Keratinocyte (primary cell): ENCODE measurements around the gene VCL. TPM values are rescaled to one million over a fixed set of nuclear protein-coding genes. Genes with fewer than 3 reads are reported as not detected.
A peak's percentile ranks its signal among the peaks of the same experiment; 100 is the strongest.

Source experiments
- DNase-seq: peaks from one replicate; pipeline ENCODE4 v3.0.0-alpha.2; 2011; ENCODE audit warnings: low read depth, missing footprints, low spot score
- FAIRE-seq: peaks from 2 replicates; lab custom pipeline; 2011; peaks lifted over from hg19 to GRCh38; lab: Jason Lieb, UNC
- H2AFZ ChIP-seq: 2 replicates; pipeline ENCODE4 v1.6.0; 2012; ENCODE audit warnings: low read length, control low read depth, inconsistent platforms; ENCODE audit not compliant: control insufficient read depth
- H3K27ac ChIP-seq: 2 replicates; pipeline ENCODE4 v1.5.1; 2011; ENCODE audit warnings: low read length; ENCODE audit not compliant: control insufficient read depth, insufficient read depth
- H3K27me3 ChIP-seq: 3 replicates; pipeline ENCODE4 v1.6.0; 2011; ENCODE audit warnings: low read length; ENCODE audit not compliant: control insufficient read depth, insufficient read depth; ENCODE audit errors: extremely low read depth
- H3K36me3 ChIP-seq, 2 experiments: 2 replicates in 1 of 2; 3 replicates in 1 of 2; pipeline ENCODE4 v1.5.1; 2011; ENCODE audit warnings: low read length in 2 of 2, mild to moderate bottlenecking in 1 of 2; ENCODE audit not compliant: control insufficient read depth in 2 of 2, insufficient read depth in 2 of 2; ENCODE audit errors: extremely low read depth in 1 of 2
- H3K4me1 ChIP-seq: 3 replicates; pipeline ENCODE4 v1.5.1; 2011; ENCODE audit warnings: low read length; ENCODE audit not compliant: control insufficient read depth, insufficient read depth; ENCODE audit errors: extremely low read depth
- H3K4me2 ChIP-seq: 3 replicates; pipeline ENCODE4 v1.6.0; 2011; ENCODE audit warnings: low read depth, low read length; ENCODE audit not compliant: control insufficient read depth, insufficient read depth; ENCODE audit errors: extremely low read depth
- H3K4me3 ChIP-seq, 3 experiments: fragments of 200-600 bp in 1 of 3; sonication (generic) in 1 of 3; 2 replicates in 2 of 3; 3 replicates in 1 of 3; pipeline ENCODE4 v1.5.1; 2011 to 2016; ENCODE audit warnings: low read length in 3 of 3, mild to moderate bottlenecking in 3 of 3, control low read depth in 2 of 3, inconsistent platforms in 1 of 3, low read depth in 1 of 3, mixed read lengths in 1 of 3, mixed run types in 1 of 3, moderate library complexity in 1 of 3; ENCODE audit not compliant: control insufficient read depth in 2 of 3, insufficient read depth in 2 of 3; ENCODE audit errors: extremely low read depth in 1 of 3
- H3K79me2 ChIP-seq: 2 replicates; pipeline ENCODE4 v1.6.0; 2012; ENCODE audit warnings: low read length; ENCODE audit not compliant: control insufficient read depth, insufficient read depth
- H3K9ac ChIP-seq: 3 replicates; pipeline ENCODE4 v1.6.0; 2011; ENCODE audit warnings: low read length; ENCODE audit not compliant: control insufficient read depth, insufficient read depth; ENCODE audit errors: extremely low read depth
- H3K9me1 ChIP-seq: 3 replicates; pipeline ENCODE4 v1.6.0; 2011; ENCODE audit warnings: low read length; ENCODE audit not compliant: control insufficient read depth, insufficient read depth; ENCODE audit errors: extremely low read depth
- H3K9me3 ChIP-seq: 2 replicates; pipeline ENCODE4 v1.5.1; 2012; ENCODE audit warnings: low read depth, low read length; ENCODE audit not compliant: control insufficient read depth
- H4K20me1 ChIP-seq: 3 replicates; pipeline ENCODE4 v1.6.0; 2011; ENCODE audit warnings: low read length; ENCODE audit not compliant: control insufficient read depth, insufficient read depth; ENCODE audit errors: extremely low read depth
- EZH2 ChIP-seq: IDR thresholded peaks from one replicate; pipeline ENCODE4 v1.6.1; 2012; ENCODE audit warnings: inconsistent platforms, mild to moderate bottlenecking, low read length, moderate library complexity
- dilution Hi-C: fragments of 300-500 bp; cut with MboI; formaldehyde crosslinking; loops from one replicate; pipeline ENCODE4 v1.7.0; 2020; ENCODE audit warnings: low sequenced_read_pairs; ENCODE audit not compliant: extremely low pct_ligation_motif_present
- polyA plus RNA-seq, 5 experiments: library from polyadenylated mRNA; depleted of rRNA in 3 of 5; stranded (reverse) in 3 of 5; stranded (forward) in 1 of 5; unstranded in 1 of 5; fragments of >200 nt; gene quantifications; 1 replicate in 1 of 5; 2 replicates in 3 of 5; 3 replicates in 1 of 5; pipeline versions ENCODE4 v1.2.1 to v1.2.3, GENCODE V29; 2011 to 2012; ENCODE audit warnings: missing spikeins in 2 of 5, low read depth in 1 of 5, low replicate concordance in 1 of 5
- TF ChIP-seq, protein P1 (sequence below), 3 experiments: IDR thresholded peaks in 1 of 3; conservative IDR thresholded peaks in 1 of 3; optimal IDR thresholded peaks in 1 of 3; 2 replicates in 2 of 3; 3 replicates in 1 of 3; pipeline versions ENCODE3 to v1.5.1; 2011; ENCODE audit warnings: low read length in 3 of 3, mild to moderate bottlenecking in 3 of 3, moderate library complexity in 2 of 3, control low read depth in 1 of 3, inconsistent platforms in 1 of 3; ENCODE audit not compliant: insufficient read depth in 2 of 3; ENCODE audit errors: extremely low read depth in 1 of 3

Gene VCL
- polyA plus RNA-seq, 1 donor (not counting 4 experiments of a cell fraction or from before 2014, with no cell fraction given), result 102 TPM

DNA sequence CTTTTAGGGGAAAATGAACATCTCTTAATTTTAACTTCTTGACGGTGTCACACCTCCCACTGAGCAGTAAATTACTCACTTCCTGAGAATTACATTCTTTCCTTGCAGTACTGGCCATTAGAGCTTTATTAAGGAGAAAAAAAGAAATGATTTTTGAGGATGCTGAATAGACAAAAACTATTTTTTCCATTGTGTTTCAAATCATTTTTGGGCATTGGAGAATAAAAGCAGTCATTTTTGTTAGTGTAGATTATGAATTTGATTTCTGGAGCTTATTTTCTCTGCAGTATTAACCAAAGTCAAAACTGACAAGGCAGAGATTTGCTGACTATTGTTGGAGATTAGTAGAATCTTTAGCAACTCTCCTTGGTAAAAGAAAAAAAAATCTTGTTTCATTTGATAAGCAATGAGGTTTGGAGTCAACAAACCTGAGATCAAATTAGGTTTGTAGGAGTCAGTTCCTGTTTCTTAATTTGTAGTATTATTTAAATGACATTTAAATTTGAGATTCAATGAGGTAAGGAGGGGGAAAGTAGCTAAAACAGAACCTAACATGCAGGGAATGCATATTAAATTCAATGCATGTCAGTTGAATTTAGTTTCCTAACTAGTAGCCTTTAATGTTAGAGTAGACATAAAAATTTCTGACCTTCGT lies 82.1 kb downstream of the VCL start:
- no peak for TF ChIP-seq EZH2
- TF ChIP-seq, protein P1, sequence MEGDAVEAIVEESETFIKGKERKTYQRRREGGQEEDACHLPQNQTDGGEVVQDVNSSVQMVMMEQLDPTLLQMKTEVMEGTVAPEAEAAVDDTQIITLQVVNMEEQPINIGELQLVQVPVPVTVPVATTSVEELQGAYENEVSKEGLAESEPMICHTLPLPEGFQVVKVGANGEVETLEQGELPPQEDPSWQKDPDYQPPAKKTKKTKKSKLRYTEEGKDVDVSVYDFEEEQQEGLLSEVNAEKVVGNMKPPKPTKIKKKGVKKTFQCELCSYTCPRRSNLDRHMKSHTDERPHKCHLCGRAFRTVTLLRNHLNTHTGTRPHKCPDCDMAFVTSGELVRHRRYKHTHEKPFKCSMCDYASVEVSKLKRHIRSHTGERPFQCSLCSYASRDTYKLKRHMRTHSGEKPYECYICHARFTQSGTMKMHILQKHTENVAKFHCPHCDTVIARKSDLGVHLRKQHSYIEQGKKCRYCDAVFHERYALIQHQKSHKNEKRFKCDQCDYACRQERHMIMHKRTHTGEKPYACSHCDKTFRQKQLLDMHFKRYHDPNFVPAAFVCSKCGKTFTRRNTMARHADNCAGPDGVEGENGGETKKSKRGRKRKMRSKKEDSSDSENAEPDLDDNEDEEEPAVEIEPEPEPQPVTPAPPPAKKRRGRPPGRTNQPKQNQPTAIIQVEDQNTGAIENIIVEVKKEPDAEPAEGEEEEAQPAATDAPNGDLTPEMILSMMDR (optimal IDR thresholded peaks at IDR 0.05 in 1 of 3, IDR thresholded peaks at IDR 0.05 in 1 of 3, conservative IDR thresholded peaks at IDR 0.05 in 1 of 3; ENCODE audit: extremely low read depth in 1 of 3, insufficient read depth in 2 of 3, low read length in 3 of 3), result no peak
- peak overlapping the region; percentile 40 for H3K27ac ChIP-seq
- no peak for DNase-seq
- H3K36me3 ChIP-seq, result peaks cover 11 to 23% of the 10 kb centered on the region in 2 experiments
- dilution Hi-C loops, result no loop called here
- no peak for FAIRE-seq
- H3K4me3 ChIP-seq, result no peak overlapping the region
- H2AFZ ChIP-seq, result no peak overlapping the region
- no peaks in the 10 kb centered on the region for H4K20me1 ChIP-seq
- H3K27me3 ChIP-seq, result no peaks in the 10 kb centered on the region
- peaks cover 6% of the 10 kb centered on the region for H3K79me2 ChIP-seq
- H3K9ac ChIP-seq, result no peak overlapping the region
- H3K4me1 ChIP-seq, result peaks cover 21% of the 10 kb centered on the region
- no peaks in the 10 kb centered on the region for H3K9me1 ChIP-seq
- no peaks in the 10 kb centered on the region for H3K9me3 ChIP-seq
- H3K4me2 ChIP-seq, result peak overlapping the region; percentile 59

DNA sequence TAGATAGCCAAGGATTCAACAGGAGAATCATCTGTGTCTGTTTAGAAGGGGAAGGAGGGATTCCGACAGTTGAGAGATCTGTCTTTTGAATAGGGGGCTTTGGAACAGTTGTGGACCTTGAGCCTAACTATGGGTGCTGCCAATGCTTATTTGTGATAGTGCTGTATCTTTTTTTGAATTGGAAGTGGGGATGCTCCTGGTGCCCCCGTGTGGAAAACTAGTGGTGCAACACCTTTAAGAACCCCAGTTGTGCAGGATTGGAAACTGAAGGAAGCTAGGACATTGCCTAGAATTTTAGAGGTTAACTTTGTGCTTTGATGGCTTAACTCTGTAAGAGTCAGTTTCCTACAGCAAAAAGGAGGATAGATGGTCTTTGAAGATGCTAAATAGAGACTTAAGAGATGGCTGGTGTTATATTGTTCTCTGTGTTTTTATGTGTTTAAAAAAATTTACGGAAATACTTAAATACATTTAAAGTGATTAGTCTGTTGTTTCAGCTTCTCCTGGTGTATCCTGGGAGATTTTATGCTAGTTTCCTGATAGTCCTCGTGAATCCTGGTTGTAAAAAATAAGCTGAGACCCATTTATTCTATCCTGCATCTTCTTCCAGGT lies 83.4 kb downstream of the VCL start:
- Histone ChIP-seq H2AFZ (no peak overlapping the region), H4K20me1 (no peaks in the 10 kb centered on the region), H3K36me3 (peaks cover 4 to 13% of the 10 kb centered on the region in 2 experiments), H3K27me3 (no peaks in the 10 kb centered on the region), H3K9me1 (no peaks in the 10 kb centered on the region), H3K4me3 (no peak overlapping the region), H3K4me1 (peaks cover 21% of the 10 kb centered on the region), H3K27ac (no peak overlapping the region), H3K79me2 (peaks cover 6% of the 10 kb centered on the region), H3K4me2 (no peak overlapping the region), H3K9me3 (no peaks in the 10 kb centered on the region), H3K9ac (no peak overlapping the region)
- DNase-seq, result no peak
- FAIRE-seq, result peak; percentile 81
- dilution Hi-C loops, result no loop called here
- TF ChIP-seq EZH2, result no peak
- TF ChIP-seq, protein P1 (optimal IDR thresholded peaks at IDR 0.05 in 1 of 3, IDR thresholded peaks at IDR 0.05 in 1 of 3, conservative IDR thresholded peaks at IDR 0.05 in 1 of 3; ENCODE audit: extremely low read depth in 1 of 3, insufficient read depth in 2 of 3, low read length in 3 of 3), result peak; percentile 64 to 78 (median 66)
